Smooth muscle cell (in vitro differentiated cells): ENCODE results near the gene HSF5. TPM values are rescaled to one million over a fixed set of nuclear protein-coding genes. Genes with fewer than 3 reads are reported as not detected.

Source experiments
- DNase-seq: peaks from one replicate; lab custom pipeline; 2025; ENCODE audit not compliant: unreplicated experiment; lab: John Stamatoyannopoulos, UW
- H2AFZ ChIP-seq: fragments of 200-600 bp; sonication (generic); 2 replicates; pipeline ENCODE4 v1.6.0; 2016; ENCODE audit warnings: antibody characterized with exemption, low read depth, mild to moderate bottlenecking
- H3F3A ChIP-seq: fragments of 200-600 bp; sonication (generic); 2 replicates; pipeline ENCODE4 v1.6.0; 2017; ENCODE audit warnings: antibody characterized with exemption, low read depth
- H3K27ac ChIP-seq: fragments of 200-600 bp; sonication (generic); 2 replicates; pipeline ENCODE4 v1.5.1; 2016; ENCODE audit warnings: low read depth, mild to moderate bottlenecking
- H3K27me3 ChIP-seq: fragments of 200-600 bp; sonication (generic); 2 replicates; pipeline ENCODE4 v1.6.1; 2016; ENCODE audit warnings: low read depth, mild to moderate bottlenecking
- H3K36me3 ChIP-seq: fragments of 200-600 bp; sonication (generic); 2 replicates; pipeline ENCODE4 v1.5.1; 2016; ENCODE audit warnings: low read depth
- H3K4me1 ChIP-seq: fragments of 200-600 bp; sonication (generic); 2 replicates; pipeline ENCODE4 v1.5.1; 2016; ENCODE audit warnings: low read depth
- H3K4me2 ChIP-seq: fragments of 200-600 bp; sonication (generic); 2 replicates; pipeline ENCODE4 v1.6.0; 2016; ENCODE audit warnings: mild to moderate bottlenecking
- H3K4me3 ChIP-seq: fragments of 200-600 bp; sonication (generic); 2 replicates; pipeline ENCODE4 v1.5.1; 2016; ENCODE audit warnings: mild to moderate bottlenecking
- H3K79me2 ChIP-seq: fragments of 200-600 bp; sonication (generic); 2 replicates; pipeline ENCODE4 v1.6.0; 2016; ENCODE audit warnings: low read depth, mild to moderate bottlenecking
- H3K9ac ChIP-seq: fragments of 200-600 bp; sonication (generic); 2 replicates; pipeline ENCODE4 v1.6.0; 2016; ENCODE audit warnings: low read depth
- H3K9me3 ChIP-seq: fragments of 200-600 bp; sonication (generic); replicated peaks from 2 replicates; pipeline ENCODE4 v1.5.1; 2016; ENCODE audit warnings: low read depth
- H4K20me1 ChIP-seq: fragments of 200-600 bp; sonication (generic); 2 replicates; pipeline ENCODE4 v1.6.0; 2016; ENCODE audit warnings: low read depth
- CTCF ChIP-seq: fragments of 200-600 bp; sonication (generic); IDR thresholded peaks from 2 replicates; pipeline ENCODE4 v1.5.1; 2017; ENCODE audit warnings: borderline replicate concordance, mild to moderate bottlenecking, antibody characterized with exemption; ENCODE audit not compliant: insufficient read depth, poor library complexity, severe bottlenecking
- WGBS: methylation state at CpG from one replicate; pipeline ENCODE4 v1.1.7; 2016; ENCODE audit warnings: low lambda C conversion rate; 5-methylcytosine and 5-hydroxymethylcytosine counted together
- polyA plus RNA-seq: library from polyadenylated mRNA; unstranded; fragments of >200 nt; fragmentation: Nextera tagmentation; extraction: Ambion mirVana; gene quantifications from 2 replicates; pipeline ENCODE4 v1.2.1, GENCODE V29; 2016
- total RNA-seq: library from RNA; depleted of rRNA; stranded (reverse); fragments of >200 nt; gene quantifications from 2 replicates; pipeline ENCODE4 v1.2.3, GENCODE V29; 2014

HSF5 gene
- total and polyA plus RNA-seq, 2 experiments from 2014 or later: not detected

GRCh38 chr17:58534901-58535421, 46.8 kb upstream of the HSF5 start:
- H3F3A ChIP-seq: no peaks in the 10 kb centered on the region
- no peaks in the 10 kb centered on the region for H3K79me2 ChIP-seq
- H3K9ac ChIP-seq: no peak overlapping the region
- H3K36me3 ChIP-seq: no peaks in the 10 kb centered on the region
- H3K4me1 ChIP-seq: peaks cover 6% of the 10 kb centered on the region
- H3K9me3 ChIP-seq: no peaks in the 10 kb centered on the region
- WGBS: 65% methylated on average over 4 of the region's 4 CpGs
- H3K27ac ChIP-seq: no peak overlapping the region
- TF ChIP-seq CTCF: no peak
- no peak overlapping the region for H2AFZ ChIP-seq
- H3K4me3 ChIP-seq: no peak overlapping the region
- H3K4me2 ChIP-seq: no peak overlapping the region
- peaks cover 9% of the 10 kb centered on the region for H3K27me3 ChIP-seq
- H4K20me1 ChIP-seq: no peaks in the 10 kb centered on the region
- DNase-seq: no peak

GRCh38 chr17:58534331-58534730, 46.1 kb upstream of the HSF5 start:
- Histone ChIP-seq H2AFZ (no peak overlapping the region), H3K27me3 (peaks cover 9% of the 10 kb centered on the region), H3K36me3 (no peaks in the 10 kb centered on the region), H3K79me2 (no peaks in the 10 kb centered on the region), H3F3A (no peaks in the 10 kb centered on the region), H4K20me1 (no peaks in the 10 kb centered on the region), H3K9ac (no peak overlapping the region), H3K4me2 (no peak overlapping the region), H3K27ac (no peak overlapping the region), H3K9me3 (no peaks in the 10 kb centered on the region), H3K4me1 (peaks cover 6% of the 10 kb centered on the region), H3K4me3 (no peak overlapping the region)
- TF ChIP-seq CTCF: no peak
- 82% methylated on average over 3 of the region's 3 CpGs for WGBS
- no peak for DNase-seq

DNA sequence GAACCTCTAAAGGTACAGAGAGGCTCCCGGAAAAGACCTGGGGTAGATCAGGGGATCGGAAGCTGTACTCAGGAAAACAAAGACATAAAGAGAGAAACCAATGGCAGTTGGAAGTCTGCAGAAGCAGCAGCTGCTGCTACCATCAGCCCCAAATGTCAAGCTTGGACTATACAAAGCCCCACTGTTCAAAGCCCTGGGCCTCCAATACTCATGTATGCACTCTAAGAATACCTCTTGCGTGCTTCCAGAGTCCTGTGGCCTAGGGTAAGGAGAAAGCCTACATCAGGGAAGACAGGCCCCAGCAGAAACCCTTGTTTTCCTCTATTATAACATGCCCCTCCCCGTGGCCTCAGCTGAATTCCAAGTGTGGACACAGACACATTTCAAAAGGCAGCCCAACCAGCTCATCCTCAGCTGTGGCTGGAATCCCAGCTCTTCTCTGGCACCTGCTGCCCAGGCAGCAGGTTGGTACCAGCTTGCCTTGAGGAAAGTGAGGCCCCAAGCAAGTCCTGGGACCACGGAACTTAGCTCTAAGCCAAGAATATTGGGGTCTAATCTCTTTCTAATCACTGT, 45.5 kb upstream of the HSF5 start:
- Histone ChIP-seq H3K27ac (no peak overlapping the region), H4K20me1 (no peaks in the 10 kb centered on the region), H3K36me3 (no peaks in the 10 kb centered on the region), H3K4me2 (no peak overlapping the region), H2AFZ (no peak overlapping the region), H3K79me2 (no peaks in the 10 kb centered on the region), H3K9ac (no peak overlapping the region), H3K4me1 (peaks cover 6% of the 10 kb centered on the region), H3K4me3 (no peak overlapping the region), H3K27me3 (peaks cover 9% of the 10 kb centered on the region), H3F3A (no peaks in the 10 kb centered on the region), H3K9me3 (no peaks in the 10 kb centered on the region)
- 95% methylated on average over 5 of the region's 5 CpGs for WGBS
- no peak for DNase-seq
- no peak for TF ChIP-seq CTCF

GRCh38 chr17:58532555-58532951, 44.3 kb upstream of the HSF5 start:
- no peaks in the 10 kb centered on the region for H3K36me3 ChIP-seq
- peaks cover 9% of the 10 kb centered on the region for H3K27me3 ChIP-seq
- DNase-seq: no peak
- no peaks in the 10 kb centered on the region for H3K79me2 ChIP-seq
- peak overlapping the region; percentile 36 for H2AFZ ChIP-seq
- no peak overlapping the region for H3K27ac ChIP-seq
- peak overlapping the region; percentile 91 for H3K4me2 ChIP-seq
- no peak for TF ChIP-seq CTCF
- H3K4me1 ChIP-seq: peaks cover 6% of the 10 kb centered on the region
- peak overlapping the region; percentile 61 for H3K4me3 ChIP-seq
- no peaks in the 10 kb centered on the region for H4K20me1 ChIP-seq
- H3F3A ChIP-seq: no peaks in the 10 kb centered on the region
- no peaks in the 10 kb centered on the region for H3K9me3 ChIP-seq
- H3K9ac ChIP-seq: no peak overlapping the region
- 79% methylated on average over 3 of the region's 3 CpGs for WGBS
